Kidney (tissue), 14 donors: Measurements from ENCODE around the gene FER1L5. TPM values are rescaled to one million over a fixed set of nuclear protein-coding genes. Genes with fewer than 3 reads are reported as not detected.

ENCODE experiments used
- DNase-seq, 5 donors: peaks; one replicate each; pipeline ENCODE4 v3.0.0-alpha.2; 2013 to 2020
- FAIRE-seq: peaks from 2 replicates; lab custom pipeline; 2012; peaks lifted over from hg19 to GRCh38; lab: Jason Lieb, UNC
- H3K27ac ChIP-seq, 2 donors: one replicate each; pipeline ENCODE4 v1.7.0; 2013; ENCODE audit warnings: low read depth in 2 of 2, low read length in 2 of 2, inconsistent platforms in 1 of 2
- H3K27me3 ChIP-seq: one replicate; pipeline ENCODE4 v1.7.1; 2013; ENCODE audit warnings: low read length, inconsistent platforms; ENCODE audit not compliant: control insufficient read depth, insufficient read depth
- H3K36me3 ChIP-seq, 3 donors: one replicate each; pipeline versions ENCODE4 v1.7.0 to v1.7.1; 2013; ENCODE audit warnings: low read length in 3 of 3, control low read depth in 1 of 3, inconsistent platforms in 1 of 3; ENCODE audit not compliant: insufficient read depth in 3 of 3, control insufficient read depth in 2 of 3
- H3K4me1 ChIP-seq, 3 donors: one replicate each; pipeline versions ENCODE4 v1.7.0 to v1.7.1; 2013; ENCODE audit warnings: low read length in 3 of 3, inconsistent platforms in 1 of 3, low read depth in 1 of 3; ENCODE audit not compliant: control insufficient read depth in 2 of 3, insufficient read depth in 2 of 3
- H3K4me3 ChIP-seq, 3 donors: one replicate each; pipeline versions ENCODE4 v1.7.0 to v1.8.1; 2013; ENCODE audit warnings: low read length in 3 of 3, control low read depth in 1 of 3, inconsistent platforms in 1 of 3
- H3K9ac ChIP-seq, 3 donors: one replicate each; pipeline versions ENCODE4 v1.7.0 to v1.7.1; 2013; ENCODE audit warnings: low read length in 3 of 3, control low read depth in 1 of 3, inconsistent platforms in 1 of 3
- H3K9me3 ChIP-seq, 3 donors: one replicate each; pipeline versions ENCODE4 v1.7.0 to v1.7.1; 2013; ENCODE audit warnings: low read length in 3 of 3, control low read depth in 1 of 3, inconsistent platforms in 1 of 3; ENCODE audit not compliant: control insufficient read depth in 2 of 3, insufficient read depth in 1 of 3
- intact Hi-C: fragments of 100-400 bp; cut with DNase I; formaldehyde crosslinking; loops from one replicate; pipeline ENCODE4 v1.11.1; 2022
- polyA plus RNA-seq: library from polyadenylated mRNA; stranded (reverse); fragments of 350-450 nt; fragmentation: Illumina TruSeq; extraction: RNeasy Lipid Tissue Mini Kit (QIAGEN cat#74804); gene quantifications from one replicate; pipeline ENCODE4 v1.2.3, GENCODE V29; 2014; ENCODE audit warnings: low read depth, low replicate concordance; ENCODE audit not compliant: insufficient read depth
- total RNA-seq: library from RNA; stranded (reverse); fragmentation: NEBNext Ultra II Directional; extraction: Animal tissue kit (Norgen Biotek cat#: 25700); gene quantifications from one replicate; pipeline ENCODE4 v1.2.1, GENCODE V29; 2021
- TF ChIP-seq, protein P1 (sequence below): IDR thresholded peaks from 3 replicates; pipeline ENCODE4 v1.5.1; 2012; ENCODE audit warnings: mild to moderate bottlenecking, moderate library complexity, borderline replicate concordance; ENCODE audit not compliant: insufficient read depth; ENCODE audit errors: extremely low read depth
- donor health status: control.
- donor health status: control.
- donor health status: control.
- donor health status: control.
- donor health status: control.
- donor health status: DM: yes; HTN: yes; CAD: no.
- donor health status: Normal renal cell carcinoma (clear cell type).

FER1L5 gene
- total and polyA plus RNA-seq, 2 donors from 2014 or later, result 0.15 to 1.3 TPM

DNA sequence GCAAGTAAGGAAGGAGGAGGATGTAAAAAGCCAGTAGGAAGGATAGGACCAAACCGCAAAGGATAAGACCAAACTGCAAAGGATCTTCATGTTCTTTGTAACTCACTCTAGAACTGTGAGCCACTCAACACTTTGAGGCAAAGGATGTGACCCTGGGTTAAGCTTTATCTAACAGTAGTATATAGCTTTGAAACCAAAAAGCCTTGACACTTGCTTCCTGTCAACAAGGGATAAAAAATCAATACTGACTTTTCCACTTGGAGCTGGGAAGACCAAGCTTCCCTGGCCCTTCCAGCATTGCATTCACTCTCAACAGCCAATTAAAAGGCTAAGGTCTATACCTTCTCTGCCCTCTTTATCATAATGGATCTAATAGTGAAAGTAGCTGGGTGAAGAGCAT, 26.4 kb upstream of the FER1L5 start:
- Histone ChIP-seq H3K4me1 (no peaks in the 10 kb centered on the region), H3K27me3 (no peaks in the 10 kb centered on the region), H3K9me3 (no peaks in the 10 kb centered on the region), H3K4me3 (no peak overlapping the region), H3K9ac (no peak overlapping the region), H3K27ac (no peak overlapping the region), H3K36me3 (peaks cover 7 to 44% (median 36%) of the 10 kb centered on the region in 3 donors)
- FAIRE-seq, result no peak
- TF ChIP-seq, protein P1, sequence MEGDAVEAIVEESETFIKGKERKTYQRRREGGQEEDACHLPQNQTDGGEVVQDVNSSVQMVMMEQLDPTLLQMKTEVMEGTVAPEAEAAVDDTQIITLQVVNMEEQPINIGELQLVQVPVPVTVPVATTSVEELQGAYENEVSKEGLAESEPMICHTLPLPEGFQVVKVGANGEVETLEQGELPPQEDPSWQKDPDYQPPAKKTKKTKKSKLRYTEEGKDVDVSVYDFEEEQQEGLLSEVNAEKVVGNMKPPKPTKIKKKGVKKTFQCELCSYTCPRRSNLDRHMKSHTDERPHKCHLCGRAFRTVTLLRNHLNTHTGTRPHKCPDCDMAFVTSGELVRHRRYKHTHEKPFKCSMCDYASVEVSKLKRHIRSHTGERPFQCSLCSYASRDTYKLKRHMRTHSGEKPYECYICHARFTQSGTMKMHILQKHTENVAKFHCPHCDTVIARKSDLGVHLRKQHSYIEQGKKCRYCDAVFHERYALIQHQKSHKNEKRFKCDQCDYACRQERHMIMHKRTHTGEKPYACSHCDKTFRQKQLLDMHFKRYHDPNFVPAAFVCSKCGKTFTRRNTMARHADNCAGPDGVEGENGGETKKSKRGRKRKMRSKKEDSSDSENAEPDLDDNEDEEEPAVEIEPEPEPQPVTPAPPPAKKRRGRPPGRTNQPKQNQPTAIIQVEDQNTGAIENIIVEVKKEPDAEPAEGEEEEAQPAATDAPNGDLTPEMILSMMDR, result no peak
- intact Hi-C loops, result no loop called here
- no peak for DNase-seq

DNA sequence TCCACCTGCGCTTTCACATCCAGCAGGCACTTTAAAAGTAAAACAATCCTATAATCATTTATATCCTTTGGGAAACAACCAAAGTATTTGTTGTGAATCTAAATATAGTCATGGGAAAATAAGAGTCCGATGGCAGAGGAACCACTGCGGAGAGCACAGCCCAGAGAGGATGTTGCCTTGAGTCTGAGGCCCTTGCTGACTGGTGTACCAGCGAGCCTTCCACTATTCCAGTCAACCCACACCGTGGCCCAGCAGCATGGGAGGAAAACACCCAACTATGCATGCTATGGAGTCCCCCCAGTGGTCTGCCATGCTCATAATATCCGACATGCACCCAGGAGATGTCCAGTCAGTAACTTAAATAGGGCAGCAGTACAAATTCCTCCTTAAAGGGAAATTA, 26.0 kb upstream of the FER1L5 start:
- no peaks in the 10 kb centered on the region for H3K9me3 ChIP-seq
- no peak overlapping the region for H3K4me3 ChIP-seq
- DNase-seq (no peak), FAIRE-seq (no peak)
- H3K27me3 ChIP-seq, result no peaks in the 10 kb centered on the region
- H3K27ac ChIP-seq, result no peak overlapping the region
- H3K9ac ChIP-seq, result no peak overlapping the region
- H3K4me1 ChIP-seq, result no peaks in the 10 kb centered on the region
- intact Hi-C loops, result no loop called here
- TF ChIP-seq, protein P1, result no peak
- peaks cover 5 to 40% (median 32%) of the 10 kb centered on the region in 3 donors for H3K36me3 ChIP-seq

DNA sequence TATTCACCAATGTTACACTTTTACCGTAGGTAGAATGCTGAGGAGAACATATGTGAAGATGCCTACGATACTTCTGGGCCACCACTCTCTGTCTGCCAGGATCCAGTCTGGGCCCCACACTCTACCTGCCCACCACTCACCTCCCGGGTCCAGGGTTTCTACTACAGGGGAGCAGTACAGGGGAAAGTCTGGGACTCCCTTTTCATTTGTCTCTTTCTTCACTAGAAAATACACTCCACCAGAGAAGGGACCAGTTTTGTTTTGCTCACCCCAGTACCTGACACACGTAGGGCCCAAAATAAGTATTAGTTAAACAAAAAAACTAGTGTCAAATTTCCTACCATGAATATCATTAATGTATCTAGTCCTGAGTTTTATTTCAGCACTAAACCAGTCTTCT, 25.6 kb upstream of the FER1L5 start:
- Histone ChIP-seq H3K9ac (no peak overlapping the region), H3K27ac (no peak overlapping the region), H3K27me3 (no peaks in the 10 kb centered on the region), H3K36me3 (peaks cover 4 to 35% (median 31%) of the 10 kb centered on the region in 3 donors), H3K9me3 (no peaks in the 10 kb centered on the region), H3K4me1 (no peaks in the 10 kb centered on the region), H3K4me3 (no peak overlapping the region)
- TF ChIP-seq, protein P1, result no peak
- DNase-seq (no peak), FAIRE-seq (no peak)
- intact Hi-C loops, result no loop called here
